Neural cell (in vitro differentiated cells): Measurements from ENCODE around the gene WDR82. TPM values are rescaled to one million over a fixed set of nuclear protein-coding genes. Genes with fewer than 3 reads are reported as not detected.

Source experiments
- H2AFZ ChIP-seq: fragments of 200-600, 300-800 bp; sonication (generic), shearing (Covaris generic); 2 replicates; pipeline ENCODE4 v1.6.0; 2014; ENCODE audit warnings: low read depth, mild to moderate bottlenecking, antibody characterized with exemption, low read length, moderate library complexity
- H3F3A ChIP-seq: fragments of 200-600 bp; shearing (Covaris generic); 2 replicates; pipeline ENCODE4 v1.6.1; 2016; ENCODE audit warnings: mild to moderate bottlenecking, moderate library complexity, mixed read lengths, antibody characterized with exemption, low read length; ENCODE audit not compliant: insufficient read depth, poor library complexity, severe bottlenecking
- H3K27ac ChIP-seq: fragments of 200-600, 300-800 bp; sonication (generic), shearing (Covaris generic); 2 replicates; pipeline ENCODE4 v1.5.1; 2014; ENCODE audit warnings: mild to moderate bottlenecking, low read length, moderate library complexity
- H3K27me3 ChIP-seq: fragments of 300-800, 200-600 bp; sonication (generic), shearing (Covaris generic); 2 replicates; pipeline ENCODE4 v1.6.0; 2014; ENCODE audit warnings: mild to moderate bottlenecking, low read depth, low read length, moderate library complexity; ENCODE audit not compliant: insufficient read depth
- H3K36me3 ChIP-seq: fragments of 300-800, 200-600 bp; sonication (generic), shearing (Covaris generic); 2 replicates; pipeline ENCODE4 v1.5.1; 2014; ENCODE audit warnings: mild to moderate bottlenecking, antibody characterized with exemption, low read length, moderate library complexity; ENCODE audit not compliant: insufficient read depth
- H3K4me2 ChIP-seq: fragments of 300-800, 200-600 bp; sonication (generic), shearing (Covaris generic); 2 replicates; pipeline ENCODE4 v1.6.0; 2014; ENCODE audit warnings: mild to moderate bottlenecking, low read length
- H3K4me3 ChIP-seq: fragments of 300-800, 200-600 bp; sonication (generic), shearing (Covaris generic); 2 replicates; pipeline ENCODE4 v1.5.1; 2014; ENCODE audit warnings: mild to moderate bottlenecking, low read length, moderate library complexity
- H3K79me2 ChIP-seq: fragments of 200-600 bp; shearing (Covaris generic); replicated peaks from 2 replicates; pipeline ENCODE4 v1.6.0; 2014; ENCODE audit warnings: mild to moderate bottlenecking, low read length, moderate library complexity; ENCODE audit not compliant: insufficient read depth
- H3K9ac ChIP-seq: fragments of 300-800, 200-600 bp; sonication (generic), shearing (Covaris generic); 2 replicates; pipeline ENCODE4 v1.6.1; 2016; ENCODE audit warnings: mild to moderate bottlenecking, low read length, mixed read lengths
- H3K9me2 ChIP-seq: fragments of 200-600 bp; shearing (Covaris generic); 2 replicates; pipeline ENCODE4 v1.6.1; 2016; ENCODE audit warnings: mild to moderate bottlenecking, low read length, mixed read lengths; ENCODE audit not compliant: insufficient read depth
- H3K9me3 ChIP-seq: fragments of 200-600, 300-800 bp; sonication (generic), shearing (Covaris generic); 2 replicates; pipeline ENCODE4 v1.6.1; 2016; ENCODE audit warnings: mild to moderate bottlenecking, mixed run types, low read length, moderate library complexity, mixed read lengths
- H4K20me1 ChIP-seq: fragments of 200-600 bp; shearing (Covaris generic); 2 replicates; pipeline ENCODE4 v1.6.1; 2016; ENCODE audit warnings: mild to moderate bottlenecking, mixed run types; ENCODE audit not compliant: insufficient read depth
- CTCF ChIP-seq: fragments of 450-650 bp; IDR thresholded peaks from 2 replicates; pipeline ENCODE4 v1.5.1; 2014; ENCODE audit warnings: antibody characterized with exemption, mild to moderate bottlenecking, moderate library complexity; ENCODE audit not compliant: poor library complexity, severe bottlenecking
- EP300 ChIP-seq: fragments of 450-650 bp; conservative IDR thresholded peaks from 2 replicates; pipeline ENCODE4 v1.6.1; 2014; ENCODE audit warnings: antibody characterized with exemption, mild to moderate bottlenecking, moderate library complexity; ENCODE audit not compliant: poor library complexity, severe bottlenecking
- EZH2 ChIP-seq: fragments of 200-600, 300-800 bp; shearing (Covaris generic), sonication (generic); IDR thresholded peaks from 2 replicates; pipeline ENCODE4 v1.6.1; 2014; ENCODE audit warnings: antibody characterized with exemption, low read length, borderline replicate concordance, mild to moderate bottlenecking; ENCODE audit not compliant: insufficient read depth, poor library complexity, severe bottlenecking
- MXI1 ChIP-seq: fragments of 450-650 bp; conservative IDR thresholded peaks from 2 replicates; pipeline ENCODE4 v1.6.1; 2014; ENCODE audit warnings: antibody characterized with exemption, mild to moderate bottlenecking; ENCODE audit not compliant: poor library complexity, severe bottlenecking
- POLR2AphosphoS5 ChIP-seq: IDR thresholded peaks from 2 replicates; pipeline ENCODE4 v1.6.1; 2012
- RAD21 ChIP-seq: fragments of 450-650 bp; conservative IDR thresholded peaks from 2 replicates; pipeline ENCODE4 v1.6.1; 2014; ENCODE audit warnings: antibody characterized with exemption, mild to moderate bottlenecking, moderate library complexity
- SMC3 ChIP-seq: fragments of 450-650 bp; conservative IDR thresholded peaks from 2 replicates; pipeline ENCODE4 v1.6.1; 2014; ENCODE audit warnings: antibody characterized with exemption, mild to moderate bottlenecking, moderate library complexity; ENCODE audit not compliant: poor library complexity
- TAF1 ChIP-seq: IDR thresholded peaks from 2 replicates; pipeline ENCODE4 v1.6.1; 2012; ENCODE audit warnings: low read depth
- polyA plus RNA-seq: library from polyadenylated mRNA; depleted of rRNA; stranded (reverse); fragments of >200 nt; gene quantifications from 2 replicates; pipeline ENCODE4 v1.2.3, GENCODE V29; 2014
- TF ChIP-seq, protein P1 (sequence below): IDR thresholded peaks from 2 replicates; pipeline ENCODE4 v1.6.1; 2012; ENCODE audit warnings: borderline replicate concordance

The WDR82 gene
- polyA plus RNA-seq, 1 donor from 2014 or later: 163 TPM

GRCh38 chr3:52221563-52222318 lies 56.7 kb downstream of the WDR82 start:
- Histone ChIP-seq H3K9ac (no peak overlapping the region), H3F3A (no peaks in the 10 kb centered on the region), H3K9me3 (no peaks in the 10 kb centered on the region), H3K27ac (no peak overlapping the region), H3K9me2 (no peaks in the 10 kb centered on the region), H4K20me1 (no peaks in the 10 kb centered on the region), H3K4me2 (no peak overlapping the region), H2AFZ (no peak overlapping the region), H3K79me2 (no peaks in the 10 kb centered on the region), H3K27me3 (no peaks in the 10 kb centered on the region), H3K36me3 (no peaks in the 10 kb centered on the region), H3K4me3 (no peak overlapping the region)
- no peak for TF ChIP-seq SMC3
- no peak for TF ChIP-seq TAF1
- TF ChIP-seq POLR2AphosphoS5: no peak
- TF ChIP-seq EP300: no peak
- TF ChIP-seq MXI1: no peak
- no peak for TF ChIP-seq CTCF
- no peak for TF ChIP-seq EZH2
- TF ChIP-seq, protein P1, sequence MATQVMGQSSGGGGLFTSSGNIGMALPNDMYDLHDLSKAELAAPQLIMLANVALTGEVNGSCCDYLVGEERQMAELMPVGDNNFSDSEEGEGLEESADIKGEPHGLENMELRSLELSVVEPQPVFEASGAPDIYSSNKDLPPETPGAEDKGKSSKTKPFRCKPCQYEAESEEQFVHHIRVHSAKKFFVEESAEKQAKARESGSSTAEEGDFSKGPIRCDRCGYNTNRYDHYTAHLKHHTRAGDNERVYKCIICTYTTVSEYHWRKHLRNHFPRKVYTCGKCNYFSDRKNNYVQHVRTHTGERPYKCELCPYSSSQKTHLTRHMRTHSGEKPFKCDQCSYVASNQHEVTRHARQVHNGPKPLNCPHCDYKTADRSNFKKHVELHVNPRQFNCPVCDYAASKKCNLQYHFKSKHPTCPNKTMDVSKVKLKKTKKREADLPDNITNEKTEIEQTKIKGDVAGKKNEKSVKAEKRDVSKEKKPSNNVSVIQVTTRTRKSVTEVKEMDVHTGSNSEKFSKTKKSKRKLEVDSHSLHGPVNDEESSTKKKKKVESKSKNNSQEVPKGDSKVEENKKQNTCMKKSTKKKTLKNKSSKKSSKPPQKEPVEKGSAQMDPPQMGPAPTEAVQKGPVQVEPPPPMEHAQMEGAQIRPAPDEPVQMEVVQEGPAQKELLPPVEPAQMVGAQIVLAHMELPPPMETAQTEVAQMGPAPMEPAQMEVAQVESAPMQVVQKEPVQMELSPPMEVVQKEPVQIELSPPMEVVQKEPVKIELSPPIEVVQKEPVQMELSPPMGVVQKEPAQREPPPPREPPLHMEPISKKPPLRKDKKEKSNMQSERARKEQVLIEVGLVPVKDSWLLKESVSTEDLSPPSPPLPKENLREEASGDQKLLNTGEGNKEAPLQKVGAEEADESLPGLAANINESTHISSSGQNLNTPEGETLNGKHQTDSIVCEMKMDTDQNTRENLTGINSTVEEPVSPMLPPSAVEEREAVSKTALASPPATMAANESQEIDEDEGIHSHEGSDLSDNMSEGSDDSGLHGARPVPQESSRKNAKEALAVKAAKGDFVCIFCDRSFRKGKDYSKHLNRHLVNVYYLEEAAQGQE: no peak
- TF ChIP-seq RAD21: no peak

DNA sequence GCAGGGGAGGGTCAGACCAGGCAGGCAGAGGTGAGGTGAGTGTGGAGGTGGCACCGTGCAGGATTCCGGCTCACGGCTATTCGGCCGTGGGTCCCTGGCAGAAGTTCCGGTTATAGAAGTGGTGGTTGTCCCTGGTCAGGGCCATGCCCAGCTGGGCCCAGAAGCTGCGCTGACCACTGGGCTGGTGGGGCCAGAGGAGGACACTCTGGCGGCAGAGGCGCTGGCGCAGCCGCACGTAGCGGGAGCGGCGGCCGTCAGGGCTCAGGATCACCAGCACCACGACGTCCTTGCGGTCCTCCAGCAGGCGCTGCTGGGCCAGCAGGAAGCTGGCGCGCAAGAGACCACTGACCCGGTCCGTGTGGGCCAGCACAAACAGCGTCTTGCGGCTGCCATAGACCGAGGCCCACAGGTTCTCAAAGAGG lies 57.3 kb downstream of the WDR82 start:
- H2AFZ ChIP-seq: no peak overlapping the region
- no peaks in the 10 kb centered on the region for H3K9me2 ChIP-seq
- no peak overlapping the region for H3K4me3 ChIP-seq

More for the DNA sequence above, 57.3 kb downstream of the WDR82 start:
- H3K36me3 ChIP-seq: no peaks in the 10 kb centered on the region
- H4K20me1 ChIP-seq: no peaks in the 10 kb centered on the region
- no peaks in the 10 kb centered on the region for H3K79me2 ChIP-seq
- H3K27me3 ChIP-seq: no peaks in the 10 kb centered on the region
- H3K9me3 ChIP-seq: no peaks in the 10 kb centered on the region
- no peak overlapping the region for H3K27ac ChIP-seq
- H3K4me2 ChIP-seq: no peak overlapping the region
- no peaks in the 10 kb centered on the region for H3F3A ChIP-seq
- no peak overlapping the region for H3K9ac ChIP-seq
- TF ChIP-seq RAD21: no peak
- no peak for TF ChIP-seq SMC3
- TF ChIP-seq, protein P1: no peak
- TF ChIP-seq TAF1: no peak
- no peak for TF ChIP-seq EZH2
- TF ChIP-seq CTCF: no peak
- TF ChIP-seq MXI1: no peak
- TF ChIP-seq POLR2AphosphoS5: no peak
- no peak for TF ChIP-seq EP300
